HL-60 (cell line): Measurements from ENCODE around the gene ZFP14.
"Not testable (repeated sequence)": the region's sequence is repeated elsewhere in the genome, so short reads cannot be mapped to it uniquely, and the experiment has no call there.

ENCODE experiments used
- DNase-seq, 2 experiments: peaks; one replicate each; pipeline ENCODE4 v3.0.0-alpha.2; 2010 to 2020; ENCODE audit warnings: low read depth in 1 of 2, low spot score in 1 of 2
- H3K27ac ChIP-seq: fragments of 250-450 bp; sonication (Bioruptor Pico); replicated peaks from 2 replicates; pipeline ENCODE4 v1.5.1; 2020; ENCODE audit warnings: mild to moderate bottlenecking, moderate library complexity
- H3K27me3 ChIP-seq: fragments of 250-450 bp; sonication (Bioruptor Pico); 2 replicates; pipeline ENCODE4 v1.5.1; 2021; ENCODE audit warnings: mild to moderate bottlenecking, moderate library complexity; ENCODE audit not compliant: insufficient read depth, poor library complexity, severe bottlenecking
- H3K4me3 ChIP-seq: replicated peaks from 2 replicates; pipeline ENCODE4 v1.5.1; 2011; ENCODE audit warnings: mild to moderate bottlenecking, control low read depth, low read length; ENCODE audit not compliant: insufficient read depth
- GABPA ChIP-seq: IDR thresholded peaks from 2 replicates; pipeline ENCODE4 v1.6.1; 2012; ENCODE audit warnings: low read depth
- POLR2AphosphoS5 ChIP-seq: IDR thresholded peaks from 2 replicates; pipeline ENCODE4 v1.6.1; 2012; ENCODE audit warnings: low read depth
- SPI1 ChIP-seq: IDR thresholded peaks from 2 replicates; pipeline ENCODE4 v1.6.1; 2012; ENCODE audit warnings: low read depth, mild to moderate bottlenecking, borderline replicate concordance
- TF ChIP-seq, protein P1 (sequence below): IDR thresholded peaks from 2 replicates; pipeline ENCODE4 v1.6.1; 2012; ENCODE audit warnings: low read depth; ENCODE audit not compliant: insufficient replicate concordance
- TF ChIP-seq, protein P2 (sequence below): IDR thresholded peaks from one replicate; pipeline ENCODE4 v1.5.1; 2011; ENCODE audit warnings: low read length, control low read depth, inconsistent platforms; ENCODE audit not compliant: insufficient read depth

The ZFP14 gene

DNA sequence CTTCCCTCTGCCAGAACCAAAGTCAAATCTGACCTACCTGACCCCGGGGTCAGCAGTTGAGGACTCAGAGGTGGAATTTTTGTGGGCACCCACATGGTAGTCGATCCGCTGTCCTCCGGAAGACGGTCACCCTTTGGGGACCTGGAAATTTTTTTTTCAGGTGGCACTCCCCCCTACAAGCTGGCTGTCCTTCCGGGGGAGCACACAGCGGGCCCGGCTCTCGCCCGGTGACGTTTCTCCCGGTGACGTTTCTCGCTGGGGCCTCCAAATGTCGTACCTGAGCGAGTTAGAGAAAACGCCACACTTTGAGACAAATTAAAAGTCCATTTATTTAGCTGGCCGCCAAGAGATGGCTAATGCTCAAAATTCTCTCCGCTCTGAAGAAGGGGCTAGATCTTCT, 48.8 kb downstream of the ZFP14 start:
- Histone ChIP-seq H3K4me3 (no peak overlapping the region), H3K27ac (no peak overlapping the region), H3K27me3 (no peaks in the 10 kb centered on the region)
- TF ChIP-seq, protein P1, sequence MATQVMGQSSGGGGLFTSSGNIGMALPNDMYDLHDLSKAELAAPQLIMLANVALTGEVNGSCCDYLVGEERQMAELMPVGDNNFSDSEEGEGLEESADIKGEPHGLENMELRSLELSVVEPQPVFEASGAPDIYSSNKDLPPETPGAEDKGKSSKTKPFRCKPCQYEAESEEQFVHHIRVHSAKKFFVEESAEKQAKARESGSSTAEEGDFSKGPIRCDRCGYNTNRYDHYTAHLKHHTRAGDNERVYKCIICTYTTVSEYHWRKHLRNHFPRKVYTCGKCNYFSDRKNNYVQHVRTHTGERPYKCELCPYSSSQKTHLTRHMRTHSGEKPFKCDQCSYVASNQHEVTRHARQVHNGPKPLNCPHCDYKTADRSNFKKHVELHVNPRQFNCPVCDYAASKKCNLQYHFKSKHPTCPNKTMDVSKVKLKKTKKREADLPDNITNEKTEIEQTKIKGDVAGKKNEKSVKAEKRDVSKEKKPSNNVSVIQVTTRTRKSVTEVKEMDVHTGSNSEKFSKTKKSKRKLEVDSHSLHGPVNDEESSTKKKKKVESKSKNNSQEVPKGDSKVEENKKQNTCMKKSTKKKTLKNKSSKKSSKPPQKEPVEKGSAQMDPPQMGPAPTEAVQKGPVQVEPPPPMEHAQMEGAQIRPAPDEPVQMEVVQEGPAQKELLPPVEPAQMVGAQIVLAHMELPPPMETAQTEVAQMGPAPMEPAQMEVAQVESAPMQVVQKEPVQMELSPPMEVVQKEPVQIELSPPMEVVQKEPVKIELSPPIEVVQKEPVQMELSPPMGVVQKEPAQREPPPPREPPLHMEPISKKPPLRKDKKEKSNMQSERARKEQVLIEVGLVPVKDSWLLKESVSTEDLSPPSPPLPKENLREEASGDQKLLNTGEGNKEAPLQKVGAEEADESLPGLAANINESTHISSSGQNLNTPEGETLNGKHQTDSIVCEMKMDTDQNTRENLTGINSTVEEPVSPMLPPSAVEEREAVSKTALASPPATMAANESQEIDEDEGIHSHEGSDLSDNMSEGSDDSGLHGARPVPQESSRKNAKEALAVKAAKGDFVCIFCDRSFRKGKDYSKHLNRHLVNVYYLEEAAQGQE = no peak
- TF ChIP-seq SPI1 = no peak
- no peak for TF ChIP-seq POLR2AphosphoS5
- TF ChIP-seq GABPA = no peak
- TF ChIP-seq, protein P2, sequence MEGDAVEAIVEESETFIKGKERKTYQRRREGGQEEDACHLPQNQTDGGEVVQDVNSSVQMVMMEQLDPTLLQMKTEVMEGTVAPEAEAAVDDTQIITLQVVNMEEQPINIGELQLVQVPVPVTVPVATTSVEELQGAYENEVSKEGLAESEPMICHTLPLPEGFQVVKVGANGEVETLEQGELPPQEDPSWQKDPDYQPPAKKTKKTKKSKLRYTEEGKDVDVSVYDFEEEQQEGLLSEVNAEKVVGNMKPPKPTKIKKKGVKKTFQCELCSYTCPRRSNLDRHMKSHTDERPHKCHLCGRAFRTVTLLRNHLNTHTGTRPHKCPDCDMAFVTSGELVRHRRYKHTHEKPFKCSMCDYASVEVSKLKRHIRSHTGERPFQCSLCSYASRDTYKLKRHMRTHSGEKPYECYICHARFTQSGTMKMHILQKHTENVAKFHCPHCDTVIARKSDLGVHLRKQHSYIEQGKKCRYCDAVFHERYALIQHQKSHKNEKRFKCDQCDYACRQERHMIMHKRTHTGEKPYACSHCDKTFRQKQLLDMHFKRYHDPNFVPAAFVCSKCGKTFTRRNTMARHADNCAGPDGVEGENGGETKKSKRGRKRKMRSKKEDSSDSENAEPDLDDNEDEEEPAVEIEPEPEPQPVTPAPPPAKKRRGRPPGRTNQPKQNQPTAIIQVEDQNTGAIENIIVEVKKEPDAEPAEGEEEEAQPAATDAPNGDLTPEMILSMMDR = no peak
- DNase-seq = no peak

DNA sequence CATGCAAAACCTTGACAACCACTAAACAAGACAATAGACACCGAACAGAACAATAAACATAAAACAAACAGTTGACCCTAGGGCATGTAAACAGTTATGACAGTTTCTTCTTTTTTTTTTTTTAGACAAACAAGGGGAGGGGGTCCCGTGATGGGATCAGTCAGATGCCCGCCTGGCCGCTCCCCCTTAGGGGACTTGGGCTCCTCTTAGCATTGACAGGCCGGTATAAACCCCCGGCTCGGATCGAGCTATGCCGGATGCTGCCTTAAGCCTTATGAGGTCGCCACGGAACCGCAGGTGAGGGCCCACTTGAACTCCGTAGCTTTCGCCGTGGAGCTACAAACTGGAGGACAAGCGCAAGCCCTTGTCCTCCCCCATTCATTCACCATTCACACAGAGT, 49.5 kb downstream of the ZFP14 start:
- H3K27ac ChIP-seq, H3K27me3 ChIP-seq, DNase-seq, H3K4me3 ChIP-seq: not testable (repeated sequence)

DNA sequence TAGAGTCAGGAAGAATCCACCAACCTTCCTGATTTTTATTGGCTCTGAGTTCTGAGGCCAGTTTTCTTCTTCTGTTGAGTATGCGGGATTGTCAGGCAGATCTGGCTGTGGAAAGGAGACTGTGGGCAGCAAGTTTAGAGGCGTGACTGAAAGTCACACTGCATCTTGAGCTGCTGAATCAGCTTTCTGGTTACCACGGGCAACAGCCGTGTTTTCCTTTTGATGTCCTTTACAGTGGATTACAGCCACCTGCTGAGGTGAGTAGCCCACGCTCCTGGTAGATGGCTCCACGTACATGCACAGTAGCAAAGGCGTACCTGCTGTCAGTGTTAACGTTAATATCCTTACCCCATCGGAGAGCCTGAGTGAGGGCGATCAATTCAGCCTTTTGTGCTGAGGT, 52.4 kb downstream of the ZFP14 start:
- not testable (repeated sequence) for DNase-seq, H3K27me3 ChIP-seq, H3K27ac ChIP-seq, H3K4me3 ChIP-seq

DNA sequence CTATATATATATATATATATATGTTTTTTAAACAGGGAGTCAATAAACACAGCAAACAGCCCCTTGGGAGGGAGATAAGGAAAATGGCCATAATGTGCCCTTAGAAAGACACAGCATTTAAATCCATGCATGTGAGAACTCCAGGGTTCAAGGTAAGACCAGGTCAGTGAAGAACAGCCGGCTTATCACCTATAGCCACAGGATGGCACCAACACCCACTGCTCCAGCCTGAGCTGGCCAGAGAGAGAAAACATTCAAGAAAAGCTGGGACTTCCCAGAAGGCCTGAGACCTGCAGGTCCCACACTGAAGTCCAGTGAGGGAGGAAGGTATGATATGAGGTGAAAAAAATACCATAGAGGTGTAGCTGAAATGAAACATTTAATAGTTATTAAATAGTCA, 63.8 kb downstream of the ZFP14 start:
- DNase-seq, H3K4me3 ChIP-seq, H3K27ac ChIP-seq, H3K27me3 ChIP-seq: not testable (repeated sequence)

DNA sequence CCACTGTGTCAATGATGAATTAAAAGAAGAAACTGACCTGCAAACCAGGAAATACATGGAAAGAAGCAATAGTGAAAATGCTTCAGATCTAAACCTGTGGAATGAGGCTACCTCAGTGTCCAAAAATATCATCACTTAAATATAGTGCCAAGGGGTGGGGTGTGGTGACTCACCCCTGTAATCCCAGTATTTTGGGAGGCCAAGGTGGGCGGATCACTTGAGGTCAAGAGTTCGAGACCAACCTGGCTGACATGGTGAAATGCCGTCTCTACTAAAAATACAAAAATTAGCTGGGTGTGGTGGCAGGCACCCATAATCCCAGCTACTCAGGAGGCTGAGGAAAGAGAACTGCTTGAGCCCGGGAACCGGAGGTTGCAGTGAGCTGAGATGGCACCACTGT, 64.9 kb downstream of the ZFP14 start:
- DNase-seq, H3K27me3 ChIP-seq, H3K4me3 ChIP-seq, H3K27ac ChIP-seq: not testable (repeated sequence)

DNA sequence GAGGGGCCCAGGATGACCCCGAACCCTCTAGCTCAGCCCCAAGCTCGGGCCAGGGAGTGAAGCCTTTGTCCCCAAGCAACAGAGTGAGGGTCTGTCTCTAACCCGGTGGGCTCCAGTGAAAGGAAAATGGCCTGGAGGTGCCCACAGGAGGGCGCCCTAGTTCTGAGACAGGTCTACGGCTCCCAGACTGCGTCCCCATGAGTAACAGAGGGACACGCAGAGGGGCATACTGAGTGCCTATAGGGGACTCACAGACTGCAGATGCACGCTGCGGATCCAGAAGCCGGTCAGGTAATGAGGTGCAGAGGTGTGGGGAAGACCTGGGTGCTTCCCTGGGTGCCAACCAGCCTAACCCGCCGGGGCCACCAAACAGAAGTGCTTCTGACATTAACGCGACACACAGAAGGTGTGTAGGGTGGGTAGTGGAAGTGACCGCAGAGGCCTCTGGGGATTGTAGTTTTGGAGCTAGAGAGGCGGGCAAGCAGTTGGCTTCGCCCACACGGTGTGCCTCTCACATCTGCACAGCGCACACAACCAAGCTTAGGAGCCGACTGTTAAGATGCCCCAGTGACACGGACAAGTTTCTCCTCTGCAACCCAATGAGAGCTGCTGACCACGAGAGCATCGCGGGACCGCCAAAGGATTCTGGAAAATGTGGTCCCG, 67.8 kb downstream of the ZFP14 start:
- not testable (repeated sequence) for DNase-seq, H3K27ac ChIP-seq, H3K4me3 ChIP-seq, H3K27me3 ChIP-seq

DNA sequence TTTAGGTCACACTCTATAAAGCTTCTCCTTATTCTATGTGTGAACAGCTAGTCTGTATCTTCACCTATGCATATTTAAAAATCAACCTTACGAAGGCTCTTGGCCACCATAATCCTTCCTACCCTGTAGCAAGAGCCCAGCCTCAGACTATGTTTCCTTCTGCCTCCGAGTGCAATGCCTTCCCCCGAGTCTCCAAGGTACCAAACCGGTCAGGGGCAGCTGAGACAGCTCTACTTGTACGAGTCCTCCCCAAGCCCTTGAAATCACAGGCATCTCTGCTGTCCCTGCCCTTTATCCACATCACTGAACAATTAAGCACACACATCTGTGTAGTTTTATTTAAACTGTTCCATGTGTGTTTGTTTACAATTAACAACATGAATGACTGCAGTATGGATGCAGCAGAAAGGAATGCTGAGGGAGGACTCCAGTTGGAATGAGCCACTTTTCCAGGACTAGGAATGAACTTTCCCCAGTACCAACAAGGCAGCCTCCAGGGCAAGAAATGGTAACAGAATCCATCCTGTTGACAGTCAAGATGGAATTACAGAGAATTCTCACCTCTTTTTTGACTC, 68.5 kb downstream of the ZFP14 start:
- not testable (repeated sequence) for DNase-seq, H3K27me3 ChIP-seq, H3K27ac ChIP-seq, H3K4me3 ChIP-seq

DNA sequence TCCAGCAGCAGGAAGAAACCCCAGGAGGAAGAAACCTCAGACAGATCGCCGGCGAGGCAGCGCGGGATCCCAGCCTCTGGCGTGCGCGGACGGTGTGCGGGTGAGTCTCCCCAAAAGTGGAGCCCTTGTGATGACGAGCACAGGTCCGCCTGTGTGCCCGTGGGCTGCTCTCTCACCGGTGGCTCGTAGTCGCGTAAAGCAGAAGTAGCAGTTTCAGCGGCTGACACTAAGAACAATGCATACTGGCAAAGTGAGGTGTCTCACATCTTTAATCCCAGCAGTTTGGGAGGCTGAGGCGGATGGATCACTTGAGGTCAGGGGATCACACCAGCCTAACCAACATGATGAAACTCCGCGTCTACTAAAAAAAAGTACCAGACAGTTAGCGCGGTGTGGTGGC, 69.2 kb downstream of the ZFP14 start:
- DNase-seq, H3K27me3 ChIP-seq, H3K27ac ChIP-seq, H3K4me3 ChIP-seq: not testable (repeated sequence)

DNA sequence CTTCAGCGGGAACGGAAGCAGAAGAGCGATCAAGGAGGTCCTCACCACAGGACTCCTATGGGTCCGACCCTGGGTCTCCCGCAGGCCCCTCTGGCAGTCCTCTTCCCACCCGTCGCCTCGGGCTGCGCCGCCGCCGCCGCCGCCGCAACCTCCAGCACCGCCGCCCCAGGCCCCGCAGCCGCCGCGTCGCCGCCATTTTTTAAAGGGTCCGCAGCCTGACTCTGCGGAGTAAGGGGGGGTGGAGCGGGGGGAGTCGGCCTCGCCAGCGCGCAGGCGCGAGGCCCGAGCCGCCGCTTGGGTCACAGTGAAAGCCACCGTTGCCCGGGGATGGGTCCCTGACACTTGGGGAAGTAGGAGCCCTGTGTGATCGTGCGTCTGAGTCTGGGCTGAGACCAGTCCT, 69.7 kb downstream of the ZFP14 start:
- H3K4me3 ChIP-seq, DNase-seq, H3K27ac ChIP-seq, H3K27me3 ChIP-seq: not testable (repeated sequence)

DNA sequence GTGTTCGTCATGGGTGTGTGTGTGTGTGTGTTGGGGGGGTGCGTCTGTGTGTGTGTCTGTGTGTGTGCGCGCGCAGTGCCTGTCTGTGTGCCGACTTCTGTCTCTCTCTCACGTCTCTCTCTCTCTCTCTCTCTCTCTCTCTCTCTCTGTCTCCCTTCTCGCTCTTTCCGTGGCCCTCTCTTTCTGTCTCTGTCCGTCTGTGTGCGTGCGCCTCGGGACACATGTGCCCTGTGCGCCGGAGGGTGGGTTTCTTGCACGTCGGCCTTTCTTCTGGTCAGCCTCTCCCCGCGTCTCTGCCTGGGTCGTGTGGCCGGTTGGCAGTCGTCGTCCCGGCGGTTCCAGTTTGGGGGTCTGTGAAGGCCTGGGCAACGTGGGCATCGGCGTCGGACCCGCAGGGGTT, 86.7 kb downstream of the ZFP14 start:
- not testable (repeated sequence) for H3K27me3 ChIP-seq, DNase-seq, H3K27ac ChIP-seq, H3K4me3 ChIP-seq
